GM10266 (cell line): Measurements from ENCODE around the gene FOXD4L6.
"Not testable (repeated sequence)": the region's sequence is repeated elsewhere in the genome, so short reads cannot be mapped to it uniquely, and the experiment has no call there.

Experiments used
- DNase-seq: peaks from one replicate; pipeline ENCODE4 v3.0.0; 2012; ENCODE audit errors: extremely low spot score
- CTCF ChIP-seq: IDR thresholded peaks from 2 replicates; pipeline ENCODE4 v1.5.1; 2012; ENCODE audit warnings: mild to moderate bottlenecking, low read depth; ENCODE audit not compliant: control insufficient read depth, insufficient read depth; ENCODE audit errors: missing control alignments

The FOXD4L6 gene

GRCh38 chr9:41100508-41100907 lies 28.0 kb downstream of the FOXD4L6 start:
- DNase-seq = not testable (repeated sequence)

- DNase-seq = not testable (repeated sequence)
Measured at GRCh38 chr9:41098759-41099158, 29.7 kb downstream of the FOXD4L6 start.

GRCh38 chr9:41095060-41095459 lies 33.4 kb downstream of the FOXD4L6 start:
- DNase-seq = not testable (repeated sequence)

GRCh38 chr9:41094010-41094773 lies 34.3 kb downstream of the FOXD4L6 start:
- not testable (repeated sequence) for DNase-seq

GRCh38 chr9:41090922-41091321 lies 37.6 kb downstream of the FOXD4L6 start:
- not testable (repeated sequence) for DNase-seq

- not testable (repeated sequence) for DNase-seq
Measured at GRCh38 chr9:41090386-41090785, 38.1 kb downstream of the FOXD4L6 start.

- DNase-seq = not testable (repeated sequence)
- peak; percentile 9 for TF ChIP-seq CTCF
Measured at GRCh38 chr9:41088450-41089059, 39.9 kb downstream of the FOXD4L6 start.

GRCh38 chr9:41087929-41088328 lies 40.6 kb downstream of the FOXD4L6 start:
- not testable (repeated sequence) for DNase-seq

- DNase-seq = not testable (repeated sequence)
Measured at GRCh38 chr9:41087157-41087780, 41.2 kb downstream of the FOXD4L6 start.

GRCh38 chr9:41086685-41087084 lies 41.8 kb downstream of the FOXD4L6 start:
- not testable (repeated sequence) for DNase-seq

- DNase-seq = not testable (repeated sequence)
Measured at GRCh38 chr9:41086215-41086614, 42.3 kb downstream of the FOXD4L6 start.

GRCh38 chr9:41082358-41082757 lies 46.1 kb downstream of the FOXD4L6 start:
- not testable (repeated sequence) for DNase-seq

GRCh38 chr9:41079464-41079863 lies 49.0 kb downstream of the FOXD4L6 start:
- not testable (repeated sequence) for DNase-seq

- not testable (repeated sequence) for DNase-seq
Measured at GRCh38 chr9:41077586-41077985, 50.9 kb downstream of the FOXD4L6 start.
